HL-60 (cell line): ENCODE data around the gene HERPUD2.

Source experiments
- TF ChIP-seq, protein P1 (sequence below): IDR thresholded peaks from one replicate; pipeline ENCODE4 v1.5.1; 2011; ENCODE audit warnings: low read length, control low read depth, inconsistent platforms; ENCODE audit not compliant: insufficient read depth
- TF ChIP-seq, protein P2 (sequence below): IDR thresholded peaks from 2 replicates; pipeline ENCODE4 v1.6.1; 2012; ENCODE audit warnings: low read depth; ENCODE audit not compliant: insufficient replicate concordance

GRCh38 chr7:35720849-35721248 is 25.9 kb upstream of the HERPUD2 start:
- TF ChIP-seq, protein P1, sequence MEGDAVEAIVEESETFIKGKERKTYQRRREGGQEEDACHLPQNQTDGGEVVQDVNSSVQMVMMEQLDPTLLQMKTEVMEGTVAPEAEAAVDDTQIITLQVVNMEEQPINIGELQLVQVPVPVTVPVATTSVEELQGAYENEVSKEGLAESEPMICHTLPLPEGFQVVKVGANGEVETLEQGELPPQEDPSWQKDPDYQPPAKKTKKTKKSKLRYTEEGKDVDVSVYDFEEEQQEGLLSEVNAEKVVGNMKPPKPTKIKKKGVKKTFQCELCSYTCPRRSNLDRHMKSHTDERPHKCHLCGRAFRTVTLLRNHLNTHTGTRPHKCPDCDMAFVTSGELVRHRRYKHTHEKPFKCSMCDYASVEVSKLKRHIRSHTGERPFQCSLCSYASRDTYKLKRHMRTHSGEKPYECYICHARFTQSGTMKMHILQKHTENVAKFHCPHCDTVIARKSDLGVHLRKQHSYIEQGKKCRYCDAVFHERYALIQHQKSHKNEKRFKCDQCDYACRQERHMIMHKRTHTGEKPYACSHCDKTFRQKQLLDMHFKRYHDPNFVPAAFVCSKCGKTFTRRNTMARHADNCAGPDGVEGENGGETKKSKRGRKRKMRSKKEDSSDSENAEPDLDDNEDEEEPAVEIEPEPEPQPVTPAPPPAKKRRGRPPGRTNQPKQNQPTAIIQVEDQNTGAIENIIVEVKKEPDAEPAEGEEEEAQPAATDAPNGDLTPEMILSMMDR = no peak
- TF ChIP-seq, protein P2, sequence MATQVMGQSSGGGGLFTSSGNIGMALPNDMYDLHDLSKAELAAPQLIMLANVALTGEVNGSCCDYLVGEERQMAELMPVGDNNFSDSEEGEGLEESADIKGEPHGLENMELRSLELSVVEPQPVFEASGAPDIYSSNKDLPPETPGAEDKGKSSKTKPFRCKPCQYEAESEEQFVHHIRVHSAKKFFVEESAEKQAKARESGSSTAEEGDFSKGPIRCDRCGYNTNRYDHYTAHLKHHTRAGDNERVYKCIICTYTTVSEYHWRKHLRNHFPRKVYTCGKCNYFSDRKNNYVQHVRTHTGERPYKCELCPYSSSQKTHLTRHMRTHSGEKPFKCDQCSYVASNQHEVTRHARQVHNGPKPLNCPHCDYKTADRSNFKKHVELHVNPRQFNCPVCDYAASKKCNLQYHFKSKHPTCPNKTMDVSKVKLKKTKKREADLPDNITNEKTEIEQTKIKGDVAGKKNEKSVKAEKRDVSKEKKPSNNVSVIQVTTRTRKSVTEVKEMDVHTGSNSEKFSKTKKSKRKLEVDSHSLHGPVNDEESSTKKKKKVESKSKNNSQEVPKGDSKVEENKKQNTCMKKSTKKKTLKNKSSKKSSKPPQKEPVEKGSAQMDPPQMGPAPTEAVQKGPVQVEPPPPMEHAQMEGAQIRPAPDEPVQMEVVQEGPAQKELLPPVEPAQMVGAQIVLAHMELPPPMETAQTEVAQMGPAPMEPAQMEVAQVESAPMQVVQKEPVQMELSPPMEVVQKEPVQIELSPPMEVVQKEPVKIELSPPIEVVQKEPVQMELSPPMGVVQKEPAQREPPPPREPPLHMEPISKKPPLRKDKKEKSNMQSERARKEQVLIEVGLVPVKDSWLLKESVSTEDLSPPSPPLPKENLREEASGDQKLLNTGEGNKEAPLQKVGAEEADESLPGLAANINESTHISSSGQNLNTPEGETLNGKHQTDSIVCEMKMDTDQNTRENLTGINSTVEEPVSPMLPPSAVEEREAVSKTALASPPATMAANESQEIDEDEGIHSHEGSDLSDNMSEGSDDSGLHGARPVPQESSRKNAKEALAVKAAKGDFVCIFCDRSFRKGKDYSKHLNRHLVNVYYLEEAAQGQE = no peak
